Heart right ventricle (tissue), 16 donors: Measurements from ENCODE around the gene C11orf68. TPM values are rescaled to one million over a fixed set of nuclear protein-coding genes. Genes with fewer than 3 reads are reported as not detected.

ENCODE experiments used
- ATAC-seq, 8 donors: fragments of 200-7000 bp; cut with Tn5 transposase; one replicate each; pipeline ENCODE4 v1.9.1; 2020; ENCODE audit warnings: mild to moderate bottlenecking in 8 of 8, moderate library complexity in 8 of 8, moderate number of reproducible peaks in 1 of 8
- DNase-seq, 2 donors: peaks; one replicate each; pipeline ENCODE4 v3.0.0-alpha.2; 2020
- H3K27ac ChIP-seq, 10 donors: fragments of 200-600 bp; sonication (generic) in 2 of 10; one replicate each; pipeline versions ENCODE4 v1.5.0 to v1.8.0; 2020 to 2022; ENCODE audit warnings: mild to moderate bottlenecking in 3 of 10
- H3K27me3 ChIP-seq, 7 donors: fragments of 200-600 bp; one replicate each; pipeline ENCODE4 v1.8.0; 2021 to 2022; ENCODE audit warnings: mild to moderate bottlenecking in 2 of 7
- H3K36me3 ChIP-seq, 9 donors: fragments of 200-600 bp; sonication (generic) in 1 of 9; one replicate each; pipeline versions ENCODE4 v1.5.0 to v1.8.0; 2020 to 2022; ENCODE audit warnings: mild to moderate bottlenecking in 2 of 9
- H3K4me1 ChIP-seq, 9 donors: fragments of 200-600 bp; sonication (generic) in 1 of 9; one replicate each; pipeline versions ENCODE4 v1.5.0 to v1.8.0; 2020 to 2022; ENCODE audit warnings: mild to moderate bottlenecking in 4 of 9
- H3K4me3 ChIP-seq, 10 donors: fragments of 200-600 bp; sonication (generic) in 2 of 10; one replicate each; pipeline versions ENCODE4 v1.5.0 to v1.8.0; 2020 to 2022; ENCODE audit warnings: mild to moderate bottlenecking in 7 of 10, moderate library complexity in 2 of 10
- H3K9me3 ChIP-seq, 11 donors: fragments of 200-600 bp in 10 of 11; sonication (generic) in 2 of 11; one replicate each; pipeline versions ENCODE4 v1.5.0 to v1.8.0; 2013 to 2022; ENCODE audit warnings: mild to moderate bottlenecking in 2 of 11, control low read depth in 1 of 11, moderate library complexity in 1 of 11
- WGBS, 2 donors: extraction: QIAGEN DNeasy Blood & Tissue Kit; methylation state at CpG; one replicate each; pipeline ENCODE4 v1.1.7; 2013; ENCODE audit warnings: inconsistent platforms in 1 of 2; 5-methylcytosine and 5-hydroxymethylcytosine counted together
- intact Hi-C, 10 donors: fragments of 100-400 bp; cut with DNase I; formaldehyde crosslinking; loops; one replicate each; pipeline versions ENCODE4 v1.11.1 to v1.14.2; 2022
- polyA plus RNA-seq, 2 donors: library from polyadenylated mRNA; stranded (reverse); fragments of 200-250 nt; gene quantifications; one replicate each; pipeline ENCODE4 v1.2.3, GENCODE V29; 2013
- total RNA-seq, 10 donors: library from RNA; stranded (reverse); fragmentation: NEBNext Ultra II Directional in 3 of 10; extraction: Animal tissue kit (Norgen Biotek cat#: 25700) in 3 of 10; gene quantifications; one replicate each; pipeline versions ENCODE4 v1.2.1 to v1.2.4, GENCODE V29; 2021 to 2023
- TF ChIP-seq, protein P1 (sequence below), 9 donors: fragments of 200-600 bp; sonication (generic) in 2 of 9; IDR thresholded peaks; one replicate each; pipeline versions ENCODE4 v1.5.0 to v1.8.0; 2021 to 2022; ENCODE audit warnings: antibody characterized with exemption in 9 of 9, mild to moderate bottlenecking in 5 of 9, moderate library complexity in 1 of 9
- donor health status: Arrhythmogenic right ventricular cardiomyopathy.
- donor health status: ischemic (EF 13 %, LVEDD 7.1; RV severe dilation, severe dysfunction).
- donor health status: healthy with polysubstance abuse.
- donor health status: DM: no; HTN: yes; CAD: no.
- donor health status: DM: no; HTN: no; CAD: no.
- donor health status: ischemic (EF 25% LVEDD 6.9; RV normal size, moderate dysfunction).
- donor health status: ischemic (EF 25% LVEDD 5.7; RV mildly dilated, moderate dysfunction).
- donor health status: healthy.
- donor health status: DM: yes; HTN: yes; CAD: no.
- donor health status: Ischemic cardiomyopathy.
- donor health status: ischemic (EF 35%, LVEDD 5.7; RV mildly dilated, moderate dysfunction).
- donor health status: nonischemic (EF 11% LVEDD 7.7; RV severe dilation, severe dysfunction).
- donor health status: DM: yes; HTN: yes; CAD: no.
- donor health status: PGD.
- donor health status: ischemic (EF 29% LVEDD 5.4; RV normal size, mild dysfunction).
- donor health status: nonischemic (EF 23%, LVEDD 6.1; RV moderate dilation, normal function).

The C11orf68 gene
- total and polyA plus RNA-seq, 12 donors: 35.7 to 49.2 (median 40.9) TPM

- Histone ChIP-seq H3K36me3 (peaks cover 0 to 55% (median 19%) of the 10 kb centered on the region in 9 donors), H3K27me3 (no peaks in the 10 kb centered on the region), H3K4me1 (peaks cover 5 to 38% (median 23%) of the 10 kb centered on the region in 9 donors), H3K4me3 (no peak overlapping the region), H3K9me3 (no peaks in the 10 kb centered on the region), H3K27ac (no peak overlapping the region)
- 81 to 83% methylated on average over 28 of the region's 28 CpGs for WGBS, 2 donors
- no peak for DNase-seq
- TF ChIP-seq, protein P1, sequence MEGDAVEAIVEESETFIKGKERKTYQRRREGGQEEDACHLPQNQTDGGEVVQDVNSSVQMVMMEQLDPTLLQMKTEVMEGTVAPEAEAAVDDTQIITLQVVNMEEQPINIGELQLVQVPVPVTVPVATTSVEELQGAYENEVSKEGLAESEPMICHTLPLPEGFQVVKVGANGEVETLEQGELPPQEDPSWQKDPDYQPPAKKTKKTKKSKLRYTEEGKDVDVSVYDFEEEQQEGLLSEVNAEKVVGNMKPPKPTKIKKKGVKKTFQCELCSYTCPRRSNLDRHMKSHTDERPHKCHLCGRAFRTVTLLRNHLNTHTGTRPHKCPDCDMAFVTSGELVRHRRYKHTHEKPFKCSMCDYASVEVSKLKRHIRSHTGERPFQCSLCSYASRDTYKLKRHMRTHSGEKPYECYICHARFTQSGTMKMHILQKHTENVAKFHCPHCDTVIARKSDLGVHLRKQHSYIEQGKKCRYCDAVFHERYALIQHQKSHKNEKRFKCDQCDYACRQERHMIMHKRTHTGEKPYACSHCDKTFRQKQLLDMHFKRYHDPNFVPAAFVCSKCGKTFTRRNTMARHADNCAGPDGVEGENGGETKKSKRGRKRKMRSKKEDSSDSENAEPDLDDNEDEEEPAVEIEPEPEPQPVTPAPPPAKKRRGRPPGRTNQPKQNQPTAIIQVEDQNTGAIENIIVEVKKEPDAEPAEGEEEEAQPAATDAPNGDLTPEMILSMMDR (IDR thresholded peaks at IDR 0.05): no peak
- ATAC-seq: no peak
- intact Hi-C loops: loop anchor here in 9 of 10 donors (1.0 to 10.0 kb wide), 5 partner anchors 98 to 169 kb away; partner anchors contain the start of gene KAT5 (in 1 of the 9)
Measured at GRCh38 chr11:65883786-65884715, 34.8 kb downstream of the C11orf68 start.

GRCh38 chr11:65883058-65883761 is 35.7 kb downstream of the C11orf68 start:
- 90 to 94% methylated on average over 13 of the region's 13 CpGs for WGBS, 2 donors
- no peak for ATAC-seq

DNA sequence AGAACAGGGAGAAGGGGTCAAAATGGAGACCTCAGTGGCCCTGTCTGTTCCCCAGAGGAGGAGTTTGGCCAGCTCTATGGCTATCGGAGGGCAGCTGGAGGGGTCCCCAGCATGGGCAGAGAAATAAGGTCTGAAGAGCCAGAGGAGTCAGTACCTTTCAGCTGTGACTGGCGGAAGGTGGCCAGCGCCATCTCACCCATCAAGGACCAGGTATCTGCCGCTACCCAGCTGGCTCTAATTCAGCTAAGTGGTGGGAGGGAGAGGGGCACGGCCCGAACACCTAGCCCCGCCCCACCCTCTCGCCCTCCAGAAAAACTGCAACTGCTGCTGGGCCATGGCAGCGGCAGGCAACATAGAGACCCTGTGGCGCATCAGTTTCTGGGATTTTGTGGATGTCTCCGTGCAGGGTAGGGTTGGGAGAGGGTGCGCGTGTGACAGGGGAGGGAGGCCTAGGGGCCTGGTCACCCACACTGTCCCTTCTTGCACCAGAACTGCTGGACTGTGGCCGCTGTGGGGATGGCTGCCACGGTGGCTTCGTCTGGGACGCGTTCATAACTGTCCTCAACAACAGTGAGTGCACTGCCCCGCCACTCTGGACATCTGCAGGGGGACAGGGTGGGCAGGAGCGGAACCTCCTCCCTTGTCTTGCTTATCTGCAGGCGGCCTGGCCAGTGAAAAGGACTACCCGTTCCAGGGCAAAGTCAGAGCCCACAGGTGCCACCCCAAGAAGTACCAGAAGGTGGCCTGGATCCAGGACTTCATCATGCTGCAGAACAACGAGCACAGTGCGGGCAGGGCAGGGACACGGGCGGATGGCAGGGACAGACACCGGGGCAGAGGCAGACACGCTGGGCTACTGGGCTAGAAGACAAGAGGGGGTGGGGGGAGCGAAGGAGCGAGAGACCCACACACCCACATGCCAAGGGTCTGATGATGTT is 36.5 kb downstream of the C11orf68 start:
- H3K27me3 ChIP-seq: no peaks in the 10 kb centered on the region
- no peaks in the 10 kb centered on the region for H3K9me3 ChIP-seq
- TF ChIP-seq, protein P1 (IDR thresholded peaks at IDR 0.05): no peak
- peaks cover 1 to 26% (median 14%) of the 10 kb centered on the region in 9 donors for H3K4me1 ChIP-seq
- peaks cover 0 to 55% (median 19%) of the 10 kb centered on the region in 9 donors for H3K36me3 ChIP-seq
- no peak overlapping the region for H3K4me3 ChIP-seq
- DNase-seq (no peak), ATAC-seq (no peak)
- H3K27ac ChIP-seq: no peak overlapping the region
- WGBS, 2 donors: 90 to 94% methylated on average over 30 of the region's 30 CpGs
- intact Hi-C loops: loop anchor here in 4 of 10 donors (5.0 to 10.0 kb wide), 3 partner anchors 100 to 168 kb away; partner anchors contain the start of gene KAT5 (in 1 of the 4)

More at GRCh38 chr11:65883058-65883761, 35.7 kb downstream of the C11orf68 start:
- Histone ChIP-seq H3K4me3 (no peak overlapping the region), H3K9me3 (no peaks in the 10 kb centered on the region), H3K27me3 (no peaks in the 10 kb centered on the region), H3K27ac (no peak overlapping the region), H3K4me1 (peaks cover 5 to 32% (median 20%) of the 10 kb centered on the region in 9 donors), H3K36me3 (peaks cover 0 to 55% (median 19%) of the 10 kb centered on the region in 9 donors)
- no peak for DNase-seq
- intact Hi-C loops: loop anchor here in 4 of 10 donors (5.0 to 10.0 kb wide), 3 partner anchors 99 to 168 kb away; partner anchors contain the start of gene KAT5 (in 1 of the 4)
- TF ChIP-seq, protein P1 (IDR thresholded peaks at IDR 0.05): no peak
